Karpas-422 (cell line): ENCODE results near the gene TLL2. TPM values are rescaled to one million over a fixed set of nuclear protein-coding genes. Genes with fewer than 3 reads are reported as not detected.

Experiments used
- DNase-seq: peaks from one replicate; pipeline ENCODE4 v3.0.0-alpha.2; 2015
- H2AFZ ChIP-seq: fragments of 200-600 bp; sonication (generic); 2 replicates; pipeline ENCODE4 v1.6.1; 2014; ENCODE audit warnings: antibody characterized with exemption, low read length, mixed read lengths
- H3K27ac ChIP-seq: fragments of 200-600 bp; sonication (generic); 2 replicates; pipeline ENCODE4 v1.5.1; 2014; ENCODE audit warnings: mild to moderate bottlenecking, low read length, moderate library complexity
- H3K27me3 ChIP-seq: fragments of 200-600 bp; sonication (generic); 2 replicates; pipeline ENCODE4 v1.6.1; 2014; ENCODE audit warnings: low read length, mixed read lengths
- H3K36me3 ChIP-seq: fragments of 200-600 bp; sonication (generic); 2 replicates; pipeline ENCODE4 v1.6.1; 2014; ENCODE audit warnings: low read length, mixed read lengths; ENCODE audit not compliant: insufficient read depth
- H3K4me1 ChIP-seq: fragments of 200-600 bp; sonication (generic); 2 replicates; pipeline ENCODE4 v1.6.1; 2014; ENCODE audit warnings: mild to moderate bottlenecking, low read length, mixed read lengths
- H3K4me2 ChIP-seq: fragments of 200-600 bp; sonication (generic); 2 replicates; pipeline ENCODE4 v1.6.1; 2014; ENCODE audit warnings: low read length, low read depth, mild to moderate bottlenecking; ENCODE audit not compliant: poor library complexity, severe bottlenecking
- H3K4me3 ChIP-seq: fragments of 200-600 bp; sonication (generic); 2 replicates; pipeline ENCODE4 v1.5.1; 2014; ENCODE audit warnings: mild to moderate bottlenecking, antibody characterized with exemption, low read length, mixed read lengths
- H3K79me2 ChIP-seq: fragments of 200-600 bp; sonication (generic); 2 replicates; pipeline ENCODE4 v1.6.1; 2014; ENCODE audit warnings: mild to moderate bottlenecking, low read length, mixed read lengths
- H3K9ac ChIP-seq: fragments of 200-600 bp; sonication (generic); 2 replicates; pipeline ENCODE4 v1.6.0; 2014; ENCODE audit warnings: low read length
- H3K9me2 ChIP-seq: fragments of 200-600 bp; sonication (generic), shearing (Covaris generic); replicated peaks from 2 replicates; pipeline ENCODE4 v1.6.0; 2014; ENCODE audit warnings: mild to moderate bottlenecking, low read length, moderate library complexity; ENCODE audit not compliant: insufficient read depth
- H3K9me3 ChIP-seq: fragments of 300-700, 200-600 bp; sonication (generic); 2 replicates; pipeline ENCODE4 v1.6.1; 2014; ENCODE audit warnings: low read length, mixed read lengths
- H4K20me1 ChIP-seq: fragments of 200-600 bp; sonication (generic); 2 replicates; pipeline ENCODE4 v1.6.1; 2014; ENCODE audit warnings: mild to moderate bottlenecking, antibody characterized with exemption, low read length, low read depth; ENCODE audit not compliant: insufficient read depth
- total RNA-seq: library from RNA; depleted of rRNA; stranded (reverse); fragments of >200 nt; shearing (Covaris generic); gene quantifications from 2 replicates; pipeline ENCODE4 v1.2.3, GENCODE V29; 2014; ENCODE audit warnings: low replicate concordance

The TLL2 gene
- total RNA-seq, 1 experiment from 2014 or later, result not detected

GRCh38 chr10:96493254-96493653, 20.5 kb downstream of the TLL2 start:
- Histone ChIP-seq H3K9ac (no peak overlapping the region), H3K4me3 (no peak overlapping the region), H3K9me2 (no peaks in the 10 kb centered on the region), H3K36me3 (no peaks in the 10 kb centered on the region), H3K27me3 (no peaks in the 10 kb centered on the region), H4K20me1 (no peaks in the 10 kb centered on the region), H3K9me3 (no peaks in the 10 kb centered on the region), H3K27ac (no peak overlapping the region), H3K79me2 (no peaks in the 10 kb centered on the region), H3K4me2 (no peak overlapping the region), H2AFZ (no peak overlapping the region), H3K4me1 (no peaks in the 10 kb centered on the region)
- DNase-seq, result no peak

- Histone ChIP-seq H3K36me3 (no peaks in the 10 kb centered on the region), H3K27me3 (no peaks in the 10 kb centered on the region), H3K9me2 (no peaks in the 10 kb centered on the region), H3K79me2 (no peaks in the 10 kb centered on the region), H3K4me1 (no peaks in the 10 kb centered on the region), H3K9me3 (no peaks in the 10 kb centered on the region), H3K9ac (no peak overlapping the region), H3K27ac (no peak overlapping the region), H4K20me1 (no peaks in the 10 kb centered on the region), H3K4me2 (no peak overlapping the region), H3K4me3 (no peak overlapping the region), H2AFZ (no peak overlapping the region)
- peak; percentile 47 for DNase-seq
These were observed 22.4 kb downstream of the TLL2 start for GRCh38 chr10:96491303-96491702.

- no peaks in the 10 kb centered on the region for H3K79me2 ChIP-seq
- H3K4me3 ChIP-seq, result no peak overlapping the region
- H3K4me1 ChIP-seq, result no peaks in the 10 kb centered on the region
- H3K27ac ChIP-seq, result no peak overlapping the region
- H3K9me3 ChIP-seq, result no peaks in the 10 kb centered on the region
- no peaks in the 10 kb centered on the region for H3K27me3 ChIP-seq
- H2AFZ ChIP-seq, result no peak overlapping the region
- no peak for DNase-seq
- H3K9me2 ChIP-seq, result no peaks in the 10 kb centered on the region
- no peak overlapping the region for H3K9ac ChIP-seq
- H3K36me3 ChIP-seq, result no peaks in the 10 kb centered on the region
- no peak overlapping the region for H3K4me2 ChIP-seq
- H4K20me1 ChIP-seq, result no peaks in the 10 kb centered on the region
These were observed 25.4 kb downstream of the TLL2 start for GRCh38 chr10:96488161-96488935.

- H4K20me1 ChIP-seq, result no peaks in the 10 kb centered on the region
- DNase-seq, result no peak
- no peak overlapping the region for H3K4me3 ChIP-seq
- H3K4me2 ChIP-seq, result no peak overlapping the region
- no peaks in the 10 kb centered on the region for H3K9me3 ChIP-seq
- no peaks in the 10 kb centered on the region for H3K36me3 ChIP-seq
- H3K79me2 ChIP-seq, result no peaks in the 10 kb centered on the region
- no peak overlapping the region for H3K9ac ChIP-seq
- H3K4me1 ChIP-seq, result no peaks in the 10 kb centered on the region
- no peak overlapping the region for H2AFZ ChIP-seq
- no peaks in the 10 kb centered on the region for H3K9me2 ChIP-seq
- no peak overlapping the region for H3K27ac ChIP-seq
- no peaks in the 10 kb centered on the region for H3K27me3 ChIP-seq
These were observed 30.7 kb downstream of the TLL2 start for GRCh38 chr10:96482815-96483588.

- DNase-seq, result no peak
- Histone ChIP-seq H3K9ac (no peak overlapping the region), H3K4me2 (no peak overlapping the region), H3K27me3 (no peaks in the 10 kb centered on the region), H3K36me3 (no peaks in the 10 kb centered on the region), H3K4me1 (no peaks in the 10 kb centered on the region), H2AFZ (no peak overlapping the region), H3K79me2 (no peaks in the 10 kb centered on the region), H3K9me2 (no peaks in the 10 kb centered on the region), H3K9me3 (no peaks in the 10 kb centered on the region), H3K4me3 (no peak overlapping the region), H3K27ac (no peak overlapping the region), H4K20me1 (no peaks in the 10 kb centered on the region)
These were observed 35.4 kb downstream of the TLL2 start for GRCh38 chr10:96478355-96478754.

- Histone ChIP-seq H3K9ac (no peak overlapping the region), H3K4me1 (no peaks in the 10 kb centered on the region), H3K27me3 (no peaks in the 10 kb centered on the region), H3K9me2 (no peaks in the 10 kb centered on the region), H3K79me2 (no peaks in the 10 kb centered on the region), H3K36me3 (no peaks in the 10 kb centered on the region), H4K20me1 (no peaks in the 10 kb centered on the region), H2AFZ (no peak overlapping the region), H3K4me3 (no peak overlapping the region), H3K27ac (no peak overlapping the region), H3K9me3 (no peaks in the 10 kb centered on the region), H3K4me2 (no peak overlapping the region)
- no peak for DNase-seq
These were observed 39.9 kb downstream of the TLL2 start for GRCh38 chr10:96473866-96474265.

- no peak overlapping the region for H2AFZ ChIP-seq
These were observed 43.5 kb downstream of the TLL2 start for GRCh38 chr10:96470116-96470743.

GRCh38 chr10:96468845-96469244, 44.9 kb downstream of the TLL2 start:
- Histone ChIP-seq H3K27me3 (no peaks in the 10 kb centered on the region), H2AFZ (no peak overlapping the region), H3K36me3 (no peaks in the 10 kb centered on the region), H3K9me2 (no peaks in the 10 kb centered on the region), H3K79me2 (no peaks in the 10 kb centered on the region), H3K4me1 (no peaks in the 10 kb centered on the region), H4K20me1 (no peaks in the 10 kb centered on the region), H3K9me3 (no peaks in the 10 kb centered on the region), H3K4me3 (no peak overlapping the region), H3K27ac (no peak overlapping the region), H3K9ac (no peak overlapping the region), H3K4me2 (no peak overlapping the region)
- no peak for DNase-seq

More at GRCh38 chr10:96470116-96470743, 43.5 kb downstream of the TLL2 start:
- Histone ChIP-seq H3K4me3 (no peak overlapping the region), H3K9me2 (no peaks in the 10 kb centered on the region), H3K4me2 (no peak overlapping the region), H3K9ac (no peak overlapping the region), H3K79me2 (no peaks in the 10 kb centered on the region), H3K9me3 (no peaks in the 10 kb centered on the region), H3K4me1 (no peaks in the 10 kb centered on the region), H3K36me3 (no peaks in the 10 kb centered on the region), H3K27me3 (no peaks in the 10 kb centered on the region), H3K27ac (no peak overlapping the region), H4K20me1 (no peaks in the 10 kb centered on the region)
- DNase-seq, result peak; percentile 61
